GM21528 (cell line): ENCODE data around the gene CELA2B.
"Not testable (repeated sequence)": the region's sequence is repeated elsewhere in the genome, so short reads cannot be mapped to it uniquely, and the experiment has no call there.

ENCODE experiments used
- ATAC-seq: cut with Tn5 transposase; IDR thresholded peaks from one replicate; pipeline ENCODE4 v1.9.1; 2021; ENCODE audit warnings: mild to moderate bottlenecking, moderate library complexity; ENCODE audit not compliant: unreplicated experiment, low FRiP score

CELA2B gene

DNA sequence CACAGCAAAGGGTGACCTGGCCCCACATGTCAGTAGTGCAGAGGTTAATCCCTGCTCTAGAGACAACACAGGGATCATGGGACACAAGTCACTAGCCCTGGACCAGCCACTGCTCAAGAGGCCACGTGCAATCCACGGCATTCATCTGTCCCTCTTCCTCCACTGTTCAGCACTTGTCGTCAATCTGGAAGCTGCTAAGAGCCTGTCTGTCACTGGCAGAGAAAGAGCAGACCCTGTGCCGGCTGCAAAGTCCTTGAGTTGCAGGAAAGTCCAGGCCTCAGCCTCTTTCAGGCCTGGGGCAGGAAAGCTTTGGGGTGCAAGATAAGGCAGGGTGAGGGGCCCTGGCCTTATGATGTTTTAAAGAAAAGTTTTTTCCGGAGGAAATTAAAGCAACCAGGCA lies 16.7 kb downstream of the CELA2B start:
- no peak for ATAC-seq

GRCh38 chr1:15493869-15494390 lies 18.0 kb downstream of the CELA2B start:
- no peak for ATAC-seq

DNA sequence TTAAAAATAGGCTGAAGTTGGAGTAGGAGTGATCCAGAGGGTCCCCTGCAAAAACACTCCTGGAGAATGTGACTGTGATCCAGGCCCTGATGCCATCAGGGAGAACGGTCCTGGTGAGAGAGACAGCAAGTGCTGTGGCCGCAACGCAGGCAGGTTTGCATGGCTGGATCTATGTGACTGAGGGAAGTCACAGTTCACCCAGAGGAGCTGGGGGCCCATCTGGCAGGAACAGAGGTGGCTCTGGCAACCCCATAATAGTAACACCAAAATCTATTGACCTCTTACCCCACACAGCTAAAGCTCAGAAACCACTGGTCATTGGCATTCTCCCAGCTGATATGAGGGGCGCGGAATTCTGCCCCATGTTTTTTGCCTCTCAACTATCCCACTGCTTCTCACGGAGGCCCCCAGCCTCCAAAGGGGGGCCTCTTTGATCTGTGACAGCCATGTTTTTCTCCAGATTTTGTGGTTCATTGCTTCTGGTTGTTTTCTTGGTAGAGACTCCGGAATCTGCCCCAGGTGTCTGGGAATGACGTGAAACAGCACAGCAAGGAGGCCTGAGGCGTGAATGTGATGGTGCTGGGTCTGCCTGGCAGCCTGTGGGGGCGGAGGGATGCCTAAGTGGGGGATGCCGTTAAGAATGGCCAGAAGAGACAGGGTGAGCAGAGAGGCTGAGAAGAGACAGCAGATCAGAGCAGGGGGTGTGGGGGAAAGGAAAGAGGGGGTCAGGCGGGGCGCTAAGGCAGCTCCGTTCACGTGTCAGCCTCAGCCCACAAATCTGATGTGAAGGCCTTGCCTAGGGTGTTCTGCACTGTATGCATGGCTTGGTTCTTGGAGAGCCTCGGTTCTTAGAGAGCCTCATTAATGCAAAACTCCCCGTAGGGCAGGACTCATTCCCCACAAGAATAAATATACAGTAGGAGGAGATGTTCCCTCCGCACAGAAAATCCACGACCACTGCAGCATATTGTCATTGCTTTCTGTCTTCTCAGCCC lies 24.6 kb downstream of the CELA2B start:
- no peak for ATAC-seq

DNA sequence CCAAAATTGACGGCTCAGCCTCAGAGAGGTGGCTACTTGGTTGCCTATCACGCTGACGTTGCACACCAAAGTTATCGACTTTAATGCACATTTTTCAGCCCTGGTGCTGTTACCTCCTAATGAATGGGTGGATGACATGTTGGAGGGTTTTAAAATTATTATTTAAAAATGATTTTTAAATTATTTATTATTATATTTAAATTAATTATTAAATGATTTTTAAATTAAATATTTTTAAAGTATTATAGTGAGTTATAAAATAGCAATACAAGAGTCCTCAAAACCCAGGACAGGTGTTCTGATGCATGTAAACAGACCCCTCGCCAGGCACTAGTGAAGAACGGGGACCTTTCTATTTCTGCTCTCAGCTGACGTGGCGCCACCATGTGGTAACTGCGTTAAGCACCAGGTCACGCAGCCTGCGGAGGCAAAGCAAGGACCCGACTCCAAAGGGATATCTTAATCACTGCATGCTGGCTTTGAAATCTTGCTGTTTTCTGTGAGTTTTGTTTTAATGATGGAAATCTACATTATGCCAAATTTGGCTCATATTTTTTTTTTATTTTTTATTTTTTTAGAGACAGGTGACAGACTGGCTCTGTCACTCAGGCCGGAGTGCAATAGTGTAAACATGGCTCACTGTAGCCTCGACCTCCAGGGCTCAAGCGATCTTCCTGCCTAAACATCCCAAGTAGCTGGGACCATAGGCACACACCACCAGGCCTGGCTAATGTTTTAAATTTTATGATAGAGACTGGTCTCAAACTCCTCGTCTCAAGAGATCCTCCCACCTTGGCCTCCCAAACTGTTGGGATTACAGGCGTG lies 25.5 kb downstream of the CELA2B start:
- no peak for ATAC-seq

DNA sequence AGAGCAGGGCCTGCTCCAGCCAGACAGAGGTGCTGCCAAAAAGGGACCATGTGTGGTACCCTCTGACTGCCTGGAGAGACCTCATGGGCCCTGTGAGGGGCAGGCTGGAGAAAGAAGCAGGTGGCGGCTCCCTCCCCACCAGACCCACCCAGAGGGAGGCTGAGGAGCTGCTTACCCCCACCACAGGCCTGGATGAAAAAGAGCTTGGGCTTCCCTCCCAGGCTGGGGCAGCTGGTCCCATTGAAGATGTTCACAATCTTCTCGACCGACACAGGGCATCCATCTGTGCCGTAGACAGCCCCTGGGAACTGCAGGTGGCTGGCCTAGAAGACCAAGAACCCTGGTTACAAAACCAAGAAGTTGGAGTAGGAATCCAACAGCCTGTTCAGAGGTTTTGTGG lies 28.5 kb downstream of the CELA2B start:
- no peak for ATAC-seq

DNA sequence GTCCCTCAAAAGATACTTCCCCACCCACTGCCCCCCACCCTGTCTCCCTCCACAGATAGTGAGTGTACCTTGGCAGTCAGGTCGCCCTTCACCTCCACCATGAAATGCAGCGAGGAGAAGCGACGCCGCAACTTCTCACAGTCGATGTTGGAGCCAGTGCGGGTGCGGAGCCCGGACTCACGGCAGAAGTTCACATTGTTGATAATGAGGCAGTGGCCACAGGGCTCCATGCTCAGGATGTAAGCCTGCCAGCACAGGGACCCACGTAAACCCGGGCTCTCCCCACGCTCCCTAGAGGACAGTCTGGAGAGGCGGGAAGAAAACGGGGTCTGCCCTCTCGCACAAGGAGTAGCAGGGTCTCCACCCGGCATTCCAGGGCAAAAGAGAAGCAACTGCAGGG lies 30.9 kb downstream of the CELA2B start:
- ATAC-seq = no peak

DNA sequence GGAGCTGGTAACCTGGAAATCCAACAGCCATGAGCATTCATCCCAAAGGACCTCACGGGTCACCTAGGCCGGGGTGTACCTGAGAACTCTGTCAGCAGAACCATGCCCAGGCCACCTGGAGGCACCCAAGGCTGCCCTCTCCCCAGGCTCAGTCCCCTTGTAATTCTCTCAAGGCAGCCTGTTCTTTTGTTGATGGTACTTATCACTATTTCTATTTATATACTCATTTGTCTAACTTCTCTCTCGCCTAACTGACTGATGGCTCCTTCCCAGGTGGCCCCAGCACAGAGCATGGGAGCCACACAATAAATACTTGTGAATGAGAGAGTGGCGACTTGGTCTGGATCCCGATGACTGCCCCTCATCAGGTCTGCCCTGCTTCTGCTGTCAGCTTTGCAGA lies 31.4 kb downstream of the CELA2B start:
- no peak for ATAC-seq

GRCh38 chr1:15508700-15509487 lies 33.0 kb downstream of the CELA2B start:
- no peak for ATAC-seq

- no peak for ATAC-seq
Measured at GRCh38 chr1:15509586-15509985, 33.7 kb downstream of the CELA2B start.

DNA sequence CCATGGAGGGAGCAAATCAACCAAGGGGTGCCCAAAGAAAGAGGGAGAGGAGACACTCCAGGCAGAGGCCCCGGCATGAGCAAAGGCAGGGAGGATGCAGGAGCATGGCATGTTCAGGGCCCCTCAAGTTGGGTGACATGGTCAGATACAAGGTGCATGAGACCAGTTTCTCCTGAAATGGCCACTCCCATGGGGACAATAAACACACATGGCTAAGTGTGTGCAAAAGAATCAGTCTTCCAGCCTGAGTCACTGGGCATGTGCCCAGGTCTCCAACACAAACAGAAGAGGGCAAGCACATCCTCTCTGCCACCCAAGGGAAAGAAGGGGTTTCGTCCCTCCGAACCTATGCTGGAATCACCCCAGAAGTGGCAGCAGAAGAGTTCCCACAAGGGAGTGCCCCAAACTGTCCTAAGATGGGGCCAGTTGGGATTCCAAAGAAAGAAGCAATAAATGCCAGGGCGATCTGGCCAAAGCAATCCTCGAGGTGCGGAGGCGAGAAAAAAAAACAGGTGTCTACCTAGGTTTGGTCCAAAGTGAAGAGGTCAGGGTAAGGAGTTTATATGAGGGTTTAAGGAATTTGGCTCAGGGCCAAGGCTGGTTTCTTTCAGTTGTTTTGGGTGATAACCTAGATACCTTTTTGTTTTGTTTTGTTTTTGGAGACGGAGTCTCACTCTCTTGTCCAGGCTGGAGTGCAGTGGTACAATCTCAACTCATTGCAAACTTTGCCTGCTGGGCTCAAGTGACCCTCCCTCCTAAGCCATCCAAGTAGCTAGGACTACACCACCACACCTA lies 34.9 kb downstream of the CELA2B start:
- no peak for ATAC-seq

DNA sequence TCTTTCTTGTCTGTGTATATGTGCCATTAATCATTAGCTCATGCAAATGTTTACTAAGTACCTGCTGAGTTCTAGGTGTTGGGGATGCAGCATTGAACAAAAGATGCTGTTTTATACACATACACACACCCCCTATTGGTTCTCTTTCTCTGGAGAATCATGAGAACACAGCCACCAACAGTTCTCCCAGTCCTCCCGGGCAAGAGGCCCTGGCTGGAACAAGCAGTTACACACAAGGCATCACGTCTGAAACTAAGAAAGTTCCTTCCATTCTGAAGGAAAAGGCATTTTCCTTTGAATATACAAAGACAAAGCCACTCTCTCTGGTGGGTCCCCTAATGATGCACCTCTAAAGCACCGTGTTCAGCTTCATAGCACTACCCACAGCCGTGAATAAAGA lies 37.3 kb downstream of the CELA2B start:
- no peak for ATAC-seq

- no peak for ATAC-seq
Measured at GRCh38 chr1:15513919-15514318, 38.0 kb downstream of the CELA2B start.

DNA sequence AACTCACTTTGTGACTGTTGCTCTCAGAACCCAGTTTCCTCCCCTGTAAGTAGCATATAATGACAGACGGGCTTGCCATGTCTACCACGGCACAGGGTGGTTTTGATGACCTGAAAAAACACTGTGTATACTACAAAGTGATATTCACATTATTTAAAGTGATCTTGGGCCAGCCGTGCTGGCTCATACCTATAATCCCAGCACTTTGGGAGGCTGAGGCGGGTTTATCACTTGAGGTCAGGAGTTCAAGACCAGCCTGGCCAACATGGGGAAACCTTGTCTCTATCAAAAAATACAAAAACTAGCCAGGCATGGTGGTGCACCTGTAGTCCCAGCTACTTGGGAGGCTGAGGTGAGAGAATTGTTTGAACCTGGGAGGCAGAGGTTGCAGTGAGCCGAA lies 38.7 kb downstream of the CELA2B start:
- not testable (repeated sequence) for ATAC-seq

GRCh38 chr1:15515022-15515663 lies 39.2 kb downstream of the CELA2B start:
- ATAC-seq = no peak

GRCh38 chr1:15519625-15520024 lies 43.7 kb downstream of the CELA2B start:
- ATAC-seq = no peak

DNA sequence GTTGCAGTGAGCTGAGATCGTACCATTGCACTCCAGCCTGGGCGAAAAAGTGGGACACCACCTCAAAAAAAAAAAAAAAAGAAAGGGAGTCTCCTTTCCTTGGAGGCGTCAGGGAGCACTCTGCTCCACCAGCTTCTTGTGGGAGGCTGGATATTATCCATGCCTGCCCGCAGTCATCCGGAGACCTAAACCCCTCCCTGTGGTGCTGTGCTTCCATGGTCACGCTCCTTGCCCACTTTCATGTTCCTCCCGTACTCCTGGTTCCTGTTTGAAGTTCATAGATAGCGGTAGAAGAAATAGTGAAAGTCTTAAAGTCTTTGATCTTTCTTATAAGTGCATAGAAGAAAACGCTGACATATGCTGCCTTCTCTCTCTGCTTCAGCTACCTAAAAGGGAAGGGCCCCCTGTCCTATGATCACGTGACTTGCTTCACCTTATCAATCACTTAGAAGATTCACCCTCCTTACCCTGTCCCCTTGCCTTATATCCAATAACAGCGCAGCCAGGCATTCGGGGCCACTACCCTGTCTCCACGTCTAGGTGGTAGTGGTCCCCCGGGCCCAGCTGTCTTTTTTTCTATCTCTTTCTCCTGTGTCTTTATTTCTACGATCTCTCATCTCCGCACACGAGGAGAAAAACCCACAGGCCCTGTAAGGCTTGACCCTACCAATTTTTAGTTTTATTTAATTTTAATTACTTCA lies 45.5 kb downstream of the CELA2B start:
- ATAC-seq = not testable (repeated sequence)

- no peak for ATAC-seq
Measured at GRCh38 chr1:15522551-15522950, 46.6 kb downstream of the CELA2B start.
